ENCODE results near the gene METTL22.

The METTL22 gene

DNA sequence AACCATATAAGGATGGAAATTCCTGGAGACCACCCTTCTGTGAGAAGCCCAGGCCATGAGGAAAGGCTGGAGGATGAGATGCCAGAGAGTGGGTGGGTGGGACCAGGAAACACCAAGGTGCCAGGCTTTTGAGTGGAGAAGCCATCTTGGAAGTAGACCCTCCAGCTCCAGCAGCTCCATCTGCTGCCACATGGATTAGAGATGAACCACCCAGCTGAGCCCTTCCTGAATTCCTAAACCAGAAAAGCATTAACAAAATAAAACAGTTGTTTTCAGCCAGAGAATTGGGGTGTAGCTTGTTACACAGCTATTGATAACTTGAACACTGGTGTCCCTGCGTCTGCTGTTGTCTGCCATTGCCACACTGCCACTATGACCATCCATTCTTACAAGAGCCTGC, 24.9 kb upstream of the METTL22 start:
- no peaks in the 10 kb centered on the region for H3K36me3 ChIP-seq (ENCODE audit: control insufficient read depth, insufficient read depth, low read length, severe bottlenecking)
- H3K9ac ChIP-seq (ENCODE audit: low read length): no peak overlapping the region
- no peak for DNase-seq (ENCODE audit: low read depth)
- H3K4me1 ChIP-seq (ENCODE audit: control insufficient read depth, insufficient read depth, low read length): no peaks in the 10 kb centered on the region
- H3K9me3 ChIP-seq (ENCODE audit: control insufficient read depth, low read length): peaks cover 28% of the 10 kb centered on the region
- no peak overlapping the region for H3K4me3 ChIP-seq (ENCODE audit: low read length)
- H3K27me3 ChIP-seq (replicated peaks; ENCODE audit: control insufficient read depth, insufficient read depth, low read length): peaks cover 35% of the 10 kb centered on the region

DNA sequence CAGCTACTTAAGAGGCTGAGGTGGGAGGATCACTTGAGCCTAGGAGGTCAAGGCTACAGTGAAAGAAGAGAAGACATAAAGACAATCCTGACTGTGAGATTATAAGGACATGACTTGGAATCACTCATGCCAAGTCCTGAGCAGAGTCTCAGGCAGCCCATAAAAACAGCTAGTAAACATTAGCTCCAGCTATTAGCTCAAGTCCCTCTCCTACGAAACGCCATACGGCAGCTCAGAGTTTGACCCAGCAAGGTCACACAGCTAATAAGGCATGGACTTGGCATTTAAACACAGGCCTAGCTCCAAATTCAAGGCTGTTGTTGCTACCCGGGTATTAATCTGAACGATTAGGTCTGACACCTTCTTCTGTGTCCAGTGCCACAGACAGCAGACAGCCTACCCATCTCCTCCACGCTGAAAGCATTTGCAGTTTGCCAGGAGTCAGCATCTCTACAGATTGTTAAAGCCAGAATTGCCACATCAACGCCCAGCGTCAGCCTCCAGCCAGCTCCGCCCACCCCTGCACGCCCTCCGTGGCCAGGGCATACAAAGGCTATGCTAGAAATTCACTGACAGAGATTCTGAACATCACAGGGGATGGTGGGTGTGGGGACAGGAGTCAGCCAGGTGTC, 21.2 kb upstream of the METTL22 start:
- no peaks in the 10 kb centered on the region for H3K36me3 ChIP-seq (ENCODE audit: control insufficient read depth, insufficient read depth, low read length, severe bottlenecking)
- H3K27me3 ChIP-seq (replicated peaks; ENCODE audit: control insufficient read depth, insufficient read depth, low read length): peaks cover 29% of the 10 kb centered on the region
- no peak for DNase-seq (ENCODE audit: low read depth)

DNA sequence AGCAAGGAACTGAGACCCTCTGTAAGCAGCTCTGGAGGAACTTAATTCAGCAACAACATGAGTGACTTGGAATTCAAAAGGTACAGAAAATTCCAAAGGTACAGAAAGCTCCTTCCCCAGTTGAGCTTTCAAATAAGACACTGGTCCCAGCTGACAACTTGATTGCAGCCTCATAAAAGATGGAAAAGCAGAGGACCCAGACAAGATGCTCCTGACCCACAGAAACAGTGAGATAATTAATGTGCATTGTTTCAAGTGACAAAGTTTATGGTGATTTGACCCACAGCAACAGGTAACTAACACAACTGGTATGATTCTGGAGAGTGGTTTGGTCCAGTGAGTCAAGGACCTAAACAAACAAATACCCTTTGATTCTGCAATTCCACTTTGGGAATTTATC, 15.9 kb upstream of the METTL22 start:
- Histone ChIP-seq H3K27me3 (replicated peaks; ENCODE audit: control insufficient read depth, insufficient read depth, low read length) (peaks cover 33% of the 10 kb centered on the region), H3K36me3 (ENCODE audit: control insufficient read depth, insufficient read depth, low read length, severe bottlenecking) (no peaks in the 10 kb centered on the region), H3K4me3 (ENCODE audit: low read length) (no peak overlapping the region), H3K9ac (ENCODE audit: low read length) (no peak overlapping the region), H3K9me3 (ENCODE audit: control insufficient read depth, low read length) (peaks cover 8% of the 10 kb centered on the region), H3K4me1 (ENCODE audit: control insufficient read depth, insufficient read depth, low read length) (no peaks in the 10 kb centered on the region)
- DNase-seq (ENCODE audit: low read depth): no peak

More for the DNA sequence above, 21.2 kb upstream of the METTL22 start:
- no peaks in the 10 kb centered on the region for H3K4me1 ChIP-seq (ENCODE audit: control insufficient read depth, insufficient read depth, low read length)
- no peak overlapping the region for H3K9ac ChIP-seq (ENCODE audit: low read length)
- H3K9me3 ChIP-seq (ENCODE audit: control insufficient read depth, low read length): peaks cover 22% of the 10 kb centered on the region
- H3K4me3 ChIP-seq (ENCODE audit: low read length): no peak overlapping the region

DNA sequence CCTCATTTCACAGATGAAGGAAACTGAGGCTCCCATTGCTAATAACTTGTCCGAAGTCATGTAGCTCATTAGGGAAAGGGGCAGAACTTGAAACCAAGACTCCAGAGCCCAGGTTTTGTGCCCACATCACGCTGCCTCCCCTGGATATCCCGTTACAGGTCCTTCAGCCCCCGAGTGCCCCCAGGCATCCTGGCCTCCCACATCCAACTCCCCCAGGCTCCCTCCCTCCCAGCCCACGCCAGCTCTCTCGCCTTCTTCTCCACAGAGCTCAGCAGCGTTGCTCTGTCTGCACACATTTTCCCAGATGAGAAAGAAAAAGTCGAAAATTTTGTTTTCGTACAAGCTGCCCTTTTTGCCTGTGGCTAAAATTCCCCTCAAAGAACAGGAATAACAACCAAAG, 14.3 kb upstream of the METTL22 start:
- DNase-seq (ENCODE audit: low read depth): no peak
- no peaks in the 10 kb centered on the region for H3K9me3 ChIP-seq (ENCODE audit: control insufficient read depth, low read length)
- peaks cover 17% of the 10 kb centered on the region for H3K27me3 ChIP-seq (replicated peaks; ENCODE audit: control insufficient read depth, insufficient read depth, low read length)
- H3K4me1 ChIP-seq (ENCODE audit: control insufficient read depth, insufficient read depth, low read length): no peaks in the 10 kb centered on the region
- no peaks in the 10 kb centered on the region for H3K36me3 ChIP-seq (ENCODE audit: control insufficient read depth, insufficient read depth, low read length, severe bottlenecking)
- H3K9ac ChIP-seq (ENCODE audit: low read length): no peak overlapping the region
- H3K4me3 ChIP-seq (ENCODE audit: low read length): no peak overlapping the region

DNA sequence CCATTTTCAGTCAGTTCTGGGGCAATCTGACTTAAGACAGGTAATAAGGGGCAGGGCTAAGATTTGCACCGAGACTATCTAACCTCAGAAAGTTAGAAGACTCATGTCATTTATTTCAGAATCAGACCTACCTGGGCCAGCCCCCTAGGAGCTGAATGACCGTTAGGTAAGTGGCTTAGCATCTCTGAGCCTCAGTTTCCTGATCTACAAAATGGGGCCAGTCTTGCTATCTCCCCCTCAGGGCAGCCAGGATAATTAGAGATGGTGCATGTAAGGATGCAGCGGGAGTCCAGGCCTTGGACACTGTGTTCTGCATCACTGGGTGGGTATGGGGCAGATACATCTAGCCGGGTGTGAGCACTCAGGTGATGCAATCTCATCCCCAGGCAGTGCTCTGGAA, 10.4 kb upstream of the METTL22 start:
- H3K27me3 ChIP-seq (replicated peaks; ENCODE audit: control insufficient read depth, insufficient read depth, low read length): peaks cover 21% of the 10 kb centered on the region
- H3K9me3 ChIP-seq (ENCODE audit: control insufficient read depth, low read length): no peaks in the 10 kb centered on the region
- H3K4me1 ChIP-seq (ENCODE audit: control insufficient read depth, insufficient read depth, low read length): no peaks in the 10 kb centered on the region
- no peaks in the 10 kb centered on the region for H3K36me3 ChIP-seq (ENCODE audit: control insufficient read depth, insufficient read depth, low read length, severe bottlenecking)
- no peak overlapping the region for H3K4me3 ChIP-seq (ENCODE audit: low read length)
- H3K9ac ChIP-seq (ENCODE audit: low read length): no peak overlapping the region
- DNase-seq (ENCODE audit: low read depth): no peak

DNA sequence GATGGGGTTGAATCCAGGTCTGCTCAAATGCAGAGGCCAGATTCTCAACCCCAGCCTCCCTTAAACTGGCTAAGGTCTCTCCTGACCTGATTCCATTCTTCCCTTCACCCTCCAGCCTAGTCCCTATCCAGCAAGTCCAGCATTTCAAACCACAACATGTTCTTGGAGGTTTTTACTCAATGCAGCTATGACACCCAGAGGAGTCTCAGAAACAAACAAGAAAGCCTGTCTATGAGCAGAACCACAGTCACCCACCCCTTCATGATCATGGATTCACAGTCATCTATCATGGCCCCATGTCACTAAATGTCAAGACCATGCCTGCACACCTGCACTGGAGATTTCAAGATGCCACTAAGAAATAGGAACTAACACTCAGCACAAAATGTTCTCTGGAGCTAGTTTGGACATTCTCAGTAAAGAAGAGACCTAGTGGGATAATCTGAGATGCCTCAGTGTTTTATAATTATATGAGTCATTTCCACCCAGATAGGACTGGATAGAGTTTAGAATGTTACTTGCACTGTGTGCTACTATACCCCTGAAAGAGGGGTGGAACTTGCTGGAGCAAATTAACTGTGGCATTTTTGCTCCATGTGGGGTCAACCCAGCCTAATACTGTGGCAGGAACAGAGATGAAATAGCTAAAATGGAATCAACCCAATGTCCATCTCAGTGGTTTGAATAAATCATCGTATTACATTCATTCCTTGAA, 9.5 kb upstream of the METTL22 start:
- peaks cover 21% of the 10 kb centered on the region for H3K27me3 ChIP-seq (replicated peaks; ENCODE audit: control insufficient read depth, insufficient read depth, low read length)
- DNase-seq (ENCODE audit: low read depth): no peak
- H3K4me1 ChIP-seq (ENCODE audit: control insufficient read depth, insufficient read depth, low read length): no peaks in the 10 kb centered on the region
- no peaks in the 10 kb centered on the region for H3K9me3 ChIP-seq (ENCODE audit: control insufficient read depth, low read length)
- H3K4me3 ChIP-seq (ENCODE audit: low read length): no peak overlapping the region
- no peak overlapping the region for H3K9ac ChIP-seq (ENCODE audit: low read length)
- no peaks in the 10 kb centered on the region for H3K36me3 ChIP-seq (ENCODE audit: control insufficient read depth, insufficient read depth, low read length, severe bottlenecking)

DNA sequence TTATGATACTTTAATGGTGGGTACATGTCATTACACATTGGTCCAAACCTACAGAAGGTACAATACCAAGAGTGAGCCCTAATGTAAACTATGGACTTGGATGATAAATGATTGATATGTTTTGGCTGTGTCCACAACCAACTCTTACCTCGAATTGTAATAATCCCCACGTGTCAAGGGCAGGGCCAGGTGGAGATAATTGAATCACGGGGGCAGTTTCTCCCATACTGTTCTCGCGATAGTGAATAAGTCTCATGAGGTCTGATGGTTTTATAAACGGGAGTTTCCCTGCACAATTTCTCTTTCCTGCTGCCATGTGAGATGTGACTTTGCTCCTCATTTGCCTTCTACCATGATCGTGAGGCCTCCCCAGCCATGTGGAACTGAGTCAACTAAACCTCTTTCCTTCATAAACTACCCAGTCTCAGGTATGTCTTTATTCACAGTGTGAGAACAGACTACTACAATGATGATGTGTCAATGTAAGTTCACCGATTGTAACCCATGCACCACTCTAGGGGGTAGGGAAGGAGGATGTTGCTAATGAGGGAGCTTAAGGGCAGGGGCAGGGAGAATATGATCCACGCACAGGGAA, 7.0 kb upstream of the METTL22 start:
- H3K36me3 ChIP-seq (ENCODE audit: control insufficient read depth, insufficient read depth, low read length, severe bottlenecking): no peaks in the 10 kb centered on the region
- H3K9me3 ChIP-seq (ENCODE audit: control insufficient read depth, low read length): no peaks in the 10 kb centered on the region
- DNase-seq (ENCODE audit: low read depth): no peak
- H3K4me1 ChIP-seq (ENCODE audit: control insufficient read depth, insufficient read depth, low read length): no peaks in the 10 kb centered on the region
- peaks cover 7% of the 10 kb centered on the region for H3K27me3 ChIP-seq (replicated peaks; ENCODE audit: control insufficient read depth, insufficient read depth, low read length)
- H3K9ac ChIP-seq (ENCODE audit: low read length): no peak overlapping the region
- H3K4me3 ChIP-seq (ENCODE audit: low read length): no peak overlapping the region

DNA sequence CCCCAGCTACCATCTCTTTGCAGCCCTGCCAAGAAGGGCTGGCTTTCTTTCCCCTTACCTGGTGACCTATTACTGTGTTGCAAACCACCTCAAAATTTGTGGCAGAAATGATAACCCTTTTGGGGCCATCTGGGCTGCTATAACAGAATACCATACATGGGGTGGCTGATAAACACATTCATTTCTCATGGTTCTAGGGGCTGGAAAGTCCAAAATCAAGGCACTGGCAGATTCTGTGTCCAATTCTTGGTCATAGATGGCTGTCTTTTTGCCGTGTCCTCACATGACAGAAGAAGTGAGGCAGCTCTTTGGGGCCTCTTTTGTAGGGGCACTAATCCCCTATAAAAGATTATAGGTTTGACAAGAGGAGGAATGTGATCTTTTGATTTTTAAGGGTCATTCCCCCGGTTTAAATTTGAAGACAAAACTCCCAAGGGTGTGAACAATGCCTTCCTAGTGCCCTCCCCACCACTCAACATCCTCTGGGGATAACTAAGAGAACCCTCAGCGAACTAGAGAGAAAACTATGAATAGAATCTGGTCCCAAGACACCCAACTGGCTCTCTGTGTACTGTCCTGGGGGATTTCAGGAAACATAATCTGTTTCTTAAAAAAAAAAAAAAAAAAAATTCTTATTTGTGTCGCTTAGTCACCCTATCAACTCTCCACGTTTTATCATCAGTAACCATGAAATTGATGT, 1.7 kb upstream of the METTL22 start:
- Histone ChIP-seq H3K9me3 (ENCODE audit: control insufficient read depth, low read length) (no peaks in the 10 kb centered on the region), H3K36me3 (ENCODE audit: control insufficient read depth, insufficient read depth, low read length, severe bottlenecking) (no peaks in the 10 kb centered on the region), H3K9ac (ENCODE audit: low read length) (no peak overlapping the region), H3K27me3 (replicated peaks; ENCODE audit: control insufficient read depth, insufficient read depth, low read length) (no peaks in the 10 kb centered on the region), H3K4me3 (ENCODE audit: low read length) (no peak overlapping the region), H3K4me1 (ENCODE audit: control insufficient read depth, insufficient read depth, low read length) (peaks cover 11% of the 10 kb centered on the region)
- DNase-seq (ENCODE audit: low read depth): no peak

DNA sequence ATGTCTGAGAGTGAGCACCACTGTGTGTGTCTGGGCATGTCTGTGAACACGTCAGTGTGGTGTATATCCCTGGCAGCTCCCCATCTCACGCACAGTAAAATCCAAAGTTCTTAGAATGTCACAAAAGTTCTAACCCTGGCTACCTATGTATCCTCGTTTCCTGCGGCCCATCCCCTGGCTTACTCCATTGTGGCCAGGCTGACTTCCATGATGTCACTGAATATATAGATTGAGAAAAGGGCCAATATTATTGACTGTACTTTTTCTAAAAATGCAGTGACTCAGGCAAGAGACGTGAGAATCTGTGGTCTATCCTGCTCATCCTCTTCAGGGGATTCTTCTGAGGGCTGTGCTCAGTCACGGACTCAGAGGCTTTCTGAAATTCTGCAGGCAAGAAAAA, 963 bp upstream of the METTL22 start:
- Histone ChIP-seq H3K9me3 (ENCODE audit: control insufficient read depth, low read length) (no peaks in the 10 kb centered on the region), H3K9ac (ENCODE audit: low read length) (no peak overlapping the region), H3K36me3 (ENCODE audit: control insufficient read depth, insufficient read depth, low read length, severe bottlenecking) (peaks cover 3% of the 10 kb centered on the region), H3K4me3 (ENCODE audit: low read length) (no peak overlapping the region), H3K27me3 (replicated peaks; ENCODE audit: control insufficient read depth, insufficient read depth, low read length) (no peaks in the 10 kb centered on the region), H3K4me1 (ENCODE audit: control insufficient read depth, insufficient read depth, low read length) (peaks cover 11% of the 10 kb centered on the region)
- DNase-seq (ENCODE audit: low read depth): no peak

DNA sequence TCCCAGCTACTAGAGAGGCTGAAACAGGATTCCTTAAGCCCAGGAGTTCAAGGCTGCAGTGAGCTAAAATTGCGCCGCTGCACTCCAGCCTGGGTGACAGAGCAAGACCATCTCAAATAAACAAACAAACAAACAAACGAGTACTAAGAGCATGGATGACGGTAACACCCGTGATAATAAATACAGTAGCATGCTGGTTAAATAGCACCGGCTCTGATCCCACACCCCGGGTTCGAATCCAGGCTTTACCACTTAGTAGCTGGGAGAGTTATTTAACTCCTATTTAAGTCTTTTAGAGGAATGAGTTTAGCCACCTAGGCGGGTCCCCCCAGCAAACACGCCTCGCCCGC, 301 bp upstream of the METTL22 start:
- Histone ChIP-seq H3K4me3 (ENCODE audit: low read length) (peak overlapping the region; percentile 98), H3K9ac (ENCODE audit: low read length) (peak overlapping the region; percentile 99), H3K36me3 (ENCODE audit: control insufficient read depth, insufficient read depth, low read length, severe bottlenecking) (peaks cover 10% of the 10 kb centered on the region), H3K27me3 (replicated peaks; ENCODE audit: control insufficient read depth, insufficient read depth, low read length) (no peaks in the 10 kb centered on the region), H3K4me1 (ENCODE audit: control insufficient read depth, insufficient read depth, low read length) (peaks cover 11% of the 10 kb centered on the region), H3K9me3 (ENCODE audit: control insufficient read depth, low read length) (no peaks in the 10 kb centered on the region)
- no peak for DNase-seq (ENCODE audit: low read depth)

DNA sequence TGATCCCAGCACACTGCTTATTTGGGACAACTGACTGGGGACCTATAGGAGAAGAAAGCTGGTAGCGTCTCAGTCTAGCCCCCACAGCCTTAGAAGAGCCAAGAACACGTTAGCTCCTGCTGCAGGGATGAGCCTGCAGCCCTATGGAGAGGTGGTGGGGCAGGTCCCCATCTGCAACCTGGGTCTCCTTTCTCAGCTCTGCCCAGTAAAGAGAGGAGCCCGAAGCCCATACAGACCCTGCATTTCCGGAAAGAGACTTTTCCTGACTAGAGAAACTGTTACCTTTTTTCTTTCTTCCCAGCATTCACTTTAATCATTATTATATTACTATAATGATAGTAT, 788 bp downstream of the METTL22 start:
- H3K9ac ChIP-seq (ENCODE audit: low read length): peak overlapping the region; percentile 99
- no peaks in the 10 kb centered on the region for H3K27me3 ChIP-seq (replicated peaks; ENCODE audit: control insufficient read depth, insufficient read depth, low read length)
- H3K4me1 ChIP-seq (ENCODE audit: control insufficient read depth, insufficient read depth, low read length): peaks cover 11% of the 10 kb centered on the region
- peak overlapping the region; percentile 98 for H3K4me3 ChIP-seq (ENCODE audit: low read length)
- no peak for DNase-seq (ENCODE audit: low read depth)
- H3K9me3 ChIP-seq (ENCODE audit: control insufficient read depth, low read length): no peaks in the 10 kb centered on the region
- peaks cover 17% of the 10 kb centered on the region for H3K36me3 ChIP-seq (ENCODE audit: control insufficient read depth, insufficient read depth, low read length, severe bottlenecking)
